Ovary (tissue), 3 donors: ENCODE measurements around the gene VARS2.

Experiments
- EP300 ChIP-seq: sonication (generic); formaldehyde crosslinking; IDR thresholded peaks from one replicate; pipeline ENCODE4 v1.6.1; 2017; ENCODE audit warnings: antibody characterized with exemption
- POLR2A ChIP-seq: fragments of 450-650 bp; IDR thresholded peaks from one replicate; pipeline ENCODE4 v1.6.1; 2017; ENCODE audit warnings: antibody characterized with exemption, mild to moderate bottlenecking, moderate library complexity
- TF ChIP-seq, protein P1 (sequence below), 3 donors: fragments of 450-650 bp in 2 of 3; fragments of 200-600 bp in 1 of 3; IDR thresholded peaks; one replicate each; pipeline versions ENCODE4 v1.5.1 to v1.8.0; 2016 to 2022; ENCODE audit warnings: antibody characterized with exemption in 3 of 3, mild to moderate bottlenecking in 1 of 3
- donor health status: DM: no; HTN: no; CAD: no.

DNA sequence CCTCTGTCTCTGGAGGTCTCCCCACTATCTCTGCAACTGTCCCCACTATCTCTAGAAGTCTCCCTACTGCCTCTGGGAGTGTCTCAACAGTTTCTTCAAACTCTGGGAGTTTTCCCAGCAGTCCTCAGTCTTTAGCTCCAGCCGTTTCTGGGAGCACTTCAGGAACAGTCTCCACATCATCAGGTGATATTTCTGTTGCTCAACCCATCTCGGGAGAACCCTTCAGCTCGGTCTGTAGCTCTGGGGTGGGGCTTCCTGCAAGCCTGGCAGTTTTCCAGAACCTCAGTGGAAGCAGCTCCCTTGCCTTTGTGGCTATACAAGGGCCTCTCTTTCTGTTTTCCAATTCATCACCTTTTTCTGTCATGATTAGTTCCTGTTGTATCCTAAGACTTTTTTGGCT lies 21.0 kb downstream of the VARS2 start:
- TF ChIP-seq, protein P1, sequence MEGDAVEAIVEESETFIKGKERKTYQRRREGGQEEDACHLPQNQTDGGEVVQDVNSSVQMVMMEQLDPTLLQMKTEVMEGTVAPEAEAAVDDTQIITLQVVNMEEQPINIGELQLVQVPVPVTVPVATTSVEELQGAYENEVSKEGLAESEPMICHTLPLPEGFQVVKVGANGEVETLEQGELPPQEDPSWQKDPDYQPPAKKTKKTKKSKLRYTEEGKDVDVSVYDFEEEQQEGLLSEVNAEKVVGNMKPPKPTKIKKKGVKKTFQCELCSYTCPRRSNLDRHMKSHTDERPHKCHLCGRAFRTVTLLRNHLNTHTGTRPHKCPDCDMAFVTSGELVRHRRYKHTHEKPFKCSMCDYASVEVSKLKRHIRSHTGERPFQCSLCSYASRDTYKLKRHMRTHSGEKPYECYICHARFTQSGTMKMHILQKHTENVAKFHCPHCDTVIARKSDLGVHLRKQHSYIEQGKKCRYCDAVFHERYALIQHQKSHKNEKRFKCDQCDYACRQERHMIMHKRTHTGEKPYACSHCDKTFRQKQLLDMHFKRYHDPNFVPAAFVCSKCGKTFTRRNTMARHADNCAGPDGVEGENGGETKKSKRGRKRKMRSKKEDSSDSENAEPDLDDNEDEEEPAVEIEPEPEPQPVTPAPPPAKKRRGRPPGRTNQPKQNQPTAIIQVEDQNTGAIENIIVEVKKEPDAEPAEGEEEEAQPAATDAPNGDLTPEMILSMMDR (IDR thresholded peaks at IDR 0.05) = no peak
- no peak for TF ChIP-seq EP300
- TF ChIP-seq POLR2A = no peak
